ES-I3 (cell line): ENCODE measurements around the gene FOXS1.
"Not testable (repeated sequence)": the region's sequence is repeated elsewhere in the genome, so short reads cannot be mapped to it uniquely, and the experiment has no call there.

Experiments
- H3K36me3 ChIP-seq: 2 replicates; pipeline ENCODE4 v1.6.1; 2013; ENCODE audit warnings: mild to moderate bottlenecking, low read length, control low read depth, moderate library complexity; ENCODE audit not compliant: insufficient read depth
- H3K4me1 ChIP-seq: 2 replicates; pipeline ENCODE4 v1.6.1; 2013; ENCODE audit warnings: mild to moderate bottlenecking, control low read depth, low read length; ENCODE audit not compliant: insufficient read depth
- H3K9ac ChIP-seq: 2 replicates; pipeline ENCODE4 v1.6.1; 2013; ENCODE audit warnings: low read depth, mild to moderate bottlenecking, low read length, moderate library complexity
- H3K9me3 ChIP-seq: 2 replicates; pipeline ENCODE4 v1.6.1; 2013; ENCODE audit warnings: mild to moderate bottlenecking, low read length, moderate library complexity; ENCODE audit not compliant: control insufficient read depth, insufficient read depth

FOXS1 gene

DNA sequence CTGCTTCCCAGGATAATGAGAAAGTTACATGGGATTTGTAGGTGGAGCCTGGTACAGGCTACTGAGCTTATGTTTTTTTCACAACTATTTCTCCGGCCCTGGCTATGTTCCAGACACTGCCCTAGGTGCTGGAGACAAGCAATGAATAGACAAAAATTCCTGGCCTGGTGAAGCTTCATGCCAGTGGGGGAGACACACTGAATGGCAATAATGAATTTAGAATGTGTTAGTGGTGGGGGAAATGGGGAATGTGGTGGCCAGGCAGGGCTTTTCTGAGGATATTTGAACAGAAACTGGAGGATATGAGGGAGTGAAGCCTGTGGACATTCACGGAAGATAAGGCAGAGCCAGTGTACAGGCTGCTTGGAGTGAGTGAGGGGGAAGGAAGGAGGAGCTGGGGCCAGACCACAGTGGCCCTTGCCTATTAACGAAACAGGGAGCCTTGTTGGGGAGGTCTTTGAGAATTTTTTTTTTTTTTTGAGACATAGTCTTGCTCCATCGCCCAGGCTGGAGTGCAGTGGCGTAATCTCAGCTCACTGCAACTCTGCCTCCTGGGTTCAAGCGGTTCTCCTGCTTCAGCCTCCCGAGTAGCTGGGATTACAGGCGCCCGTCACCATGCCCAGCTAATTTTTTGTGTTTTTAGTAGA is 6.6 kb downstream of the FOXS1 start:
- Histone ChIP-seq H3K9ac (no peak overlapping the region), H3K36me3 (no peaks in the 10 kb centered on the region; the same call in 1 of the 2 replicates), H3K9me3 (no peaks in the 10 kb centered on the region), H3K4me1 (peaks cover 56% of the 10 kb centered on the region)

GRCh38 chr20:31837896-31838397 is 7.5 kb downstream of the FOXS1 start:
- H3K36me3 ChIP-seq = no peaks in the 10 kb centered on the region; the same call in 1 of the 2 replicates
- no peaks in the 10 kb centered on the region for H3K9me3 ChIP-seq
- no peak overlapping the region for H3K9ac ChIP-seq
- H3K4me1 ChIP-seq = peaks cover 52% of the 10 kb centered on the region

GRCh38 chr20:31836853-31837608 is 8.4 kb downstream of the FOXS1 start:
- Histone ChIP-seq H3K4me1 (peaks cover 46% of the 10 kb centered on the region; the same call in 1 of the 2 replicates), H3K9me3 (no peaks in the 10 kb centered on the region), H3K9ac (no peak overlapping the region), H3K36me3 (no peaks in the 10 kb centered on the region; the same call in 1 of the 2 replicates)

- peaks cover 46% of the 10 kb centered on the region; the same call in 1 of the 2 replicates for H3K4me1 ChIP-seq
- no peaks in the 10 kb centered on the region; the same call in 1 of the 2 replicates for H3K36me3 ChIP-seq
- no peaks in the 10 kb centered on the region for H3K9me3 ChIP-seq
- no peak overlapping the region for H3K9ac ChIP-seq
Measured at GRCh38 chr20:31835977-31836852, 9.2 kb downstream of the FOXS1 start.

GRCh38 chr20:31835554-31835953 is 9.8 kb downstream of the FOXS1 start:
- Histone ChIP-seq H3K4me1 (peaks cover 42% of the 10 kb centered on the region; the same call in 1 of the 2 replicates), H3K9ac (no peak overlapping the region), H3K9me3 (no peaks in the 10 kb centered on the region), H3K36me3 (no peaks in the 10 kb centered on the region; the same call in 1 of the 2 replicates)

DNA sequence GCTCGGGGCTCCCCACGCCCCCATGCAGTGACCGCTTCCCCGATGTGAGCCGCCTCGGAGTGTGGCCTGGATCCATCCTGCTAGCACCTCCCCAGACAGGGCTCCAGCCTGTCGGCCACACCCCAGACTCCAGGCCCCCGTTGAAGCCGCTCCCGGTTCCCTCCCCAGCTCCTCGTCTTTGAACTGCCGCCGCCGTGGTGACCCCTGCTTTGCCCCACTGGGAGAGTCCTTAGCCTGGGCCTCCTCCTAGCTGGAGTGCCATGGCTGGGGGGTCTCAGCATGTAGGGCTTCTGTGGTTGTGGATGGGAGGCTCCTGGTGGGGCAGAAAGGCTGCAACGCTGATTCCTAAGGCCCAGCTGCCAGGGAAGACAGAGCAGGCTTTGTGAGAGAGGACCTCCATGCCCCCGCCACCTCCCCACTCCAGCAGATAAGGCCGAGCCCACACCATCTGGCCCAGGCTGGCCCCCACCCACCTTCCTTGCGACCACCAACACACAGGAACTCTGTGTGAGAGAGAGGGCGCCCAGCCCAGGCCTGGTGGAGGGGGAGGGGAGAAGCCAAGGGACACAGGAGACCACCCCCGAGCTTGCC is 11.4 kb downstream of the FOXS1 start:
- Histone ChIP-seq H3K9me3 (no peaks in the 10 kb centered on the region), H3K9ac (no peak overlapping the region), H3K4me1 (peaks cover 42% of the 10 kb centered on the region; the same call in 1 of the 2 replicates), H3K36me3 (no peaks in the 10 kb centered on the region; the same call in 1 of the 2 replicates)

- H3K9ac ChIP-seq = no peak overlapping the region
- no peaks in the 10 kb centered on the region; the same call in 1 of the 2 replicates for H3K36me3 ChIP-seq
- peaks cover 40% of the 10 kb centered on the region; the same call in 1 of the 2 replicates for H3K4me1 ChIP-seq
- no peaks in the 10 kb centered on the region for H3K9me3 ChIP-seq
Measured at GRCh38 chr20:31833130-31833930, 12.1 kb downstream of the FOXS1 start.

- H3K9ac ChIP-seq = no peak overlapping the region
- H3K4me1 ChIP-seq = peaks cover 26% of the 10 kb centered on the region; the same call in 1 of the 2 replicates
- H3K36me3 ChIP-seq = no peaks in the 10 kb centered on the region; the same call in 1 of the 2 replicates
- no peaks in the 10 kb centered on the region for H3K9me3 ChIP-seq
Measured at GRCh38 chr20:31831771-31832306, 13.6 kb downstream of the FOXS1 start.

GRCh38 chr20:31831211-31831610 is 14.2 kb downstream of the FOXS1 start:
- no peaks in the 10 kb centered on the region for H3K9me3 ChIP-seq
- peaks cover 19% of the 10 kb centered on the region; the same call in 1 of the 2 replicates for H3K4me1 ChIP-seq

DNA sequence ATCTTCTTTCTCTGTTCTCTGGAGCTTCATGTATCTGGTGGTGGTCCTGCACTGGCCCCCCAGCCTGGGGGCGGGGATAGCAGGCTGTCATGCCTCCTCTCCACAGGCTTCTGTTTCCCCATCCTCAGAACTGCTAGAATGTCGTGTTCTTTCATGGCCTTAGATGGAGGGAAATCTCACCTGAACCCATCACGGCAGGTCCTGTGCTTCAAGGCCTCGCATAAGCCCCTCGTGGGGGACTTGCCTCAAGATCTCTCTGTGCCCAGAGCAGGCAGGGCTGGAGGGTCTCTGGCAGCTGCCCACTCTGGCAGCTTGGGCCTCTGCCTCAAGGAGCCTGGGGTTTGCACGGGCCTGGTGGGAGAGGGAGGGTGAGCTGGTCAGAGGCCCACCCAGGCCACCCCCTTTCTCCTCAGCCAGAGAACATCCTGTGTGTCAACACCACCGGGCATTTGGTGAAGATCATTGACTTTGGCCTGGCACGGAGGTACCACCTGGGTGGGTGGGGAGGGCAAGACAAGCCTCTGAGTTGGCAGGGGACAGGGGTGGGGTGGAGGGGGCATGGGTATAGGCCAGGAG is 14.9 kb downstream of the FOXS1 start:
- Histone ChIP-seq H3K4me1 (peaks cover 12% of the 10 kb centered on the region; the same call in 1 of the 2 replicates), H3K9me3 (no peaks in the 10 kb centered on the region), H3K36me3 (no peaks in the 10 kb centered on the region; the same call in 1 of the 2 replicates), H3K9ac (no peak overlapping the region)

More at GRCh38 chr20:31831211-31831610, 14.2 kb downstream of the FOXS1 start:
- Histone ChIP-seq H3K36me3 (no peaks in the 10 kb centered on the region; the same call in 1 of the 2 replicates), H3K9ac (no peak overlapping the region)

DNA sequence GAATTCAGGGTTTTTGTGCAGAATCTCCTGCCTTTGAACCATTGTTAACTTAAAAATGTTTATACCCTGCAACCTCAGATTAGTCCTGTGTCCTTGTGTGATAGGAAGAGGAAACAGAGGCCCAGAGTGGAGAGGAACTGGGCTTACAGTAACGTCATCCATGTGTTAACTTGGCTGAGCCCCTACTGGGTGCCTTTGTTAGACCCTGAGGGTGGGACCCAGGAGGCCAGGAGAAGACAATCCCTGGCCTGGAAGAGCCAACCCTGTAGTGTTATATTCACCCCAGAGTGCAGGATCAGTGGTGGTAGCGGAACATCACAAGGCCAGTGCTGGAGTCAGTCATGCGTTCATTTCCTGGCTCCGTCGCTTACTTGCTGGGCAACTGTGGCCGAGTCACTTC is 15.7 kb downstream of the FOXS1 start:
- Histone ChIP-seq H3K9ac (no peak overlapping the region), H3K36me3 (no peaks in the 10 kb centered on the region; the same call in 1 of the 2 replicates), H3K9me3 (no peaks in the 10 kb centered on the region), H3K4me1 (peaks cover 8% of the 10 kb centered on the region; the same call in 1 of the 2 replicates)

GRCh38 chr20:31828016-31828415 is 17.4 kb downstream of the FOXS1 start:
- not testable (repeated sequence) for H3K4me1 ChIP-seq, H3K36me3 ChIP-seq, H3K9me3 ChIP-seq, H3K9ac ChIP-seq
